ENCODE results near the gene SH3GLB1.

GRCh38 chr1:86703696-86704457, 499 bp upstream of the SH3GLB1 start:
- TF ChIP-seq CTCF (IDR thresholded peaks at IDR 0.05) (no peak), POLR2A (IDR thresholded peaks at IDR 0.05) (no peak), POLR2AphosphoS5 (IDR thresholded peaks at IDR 0.05; ENCODE audit: insufficient read depth in 1 of 2, low read depth in 1 of 2) (no peak)

Measured in vagina (tissue), 2 donors.